Measurements from ENCODE around the gene CCDC97.
A peak's percentile ranks its signal among the peaks of the same experiment; 100 is the strongest.

Gene CCDC97

GRCh38 chr19:41263850-41264580, 46.0 kb upstream of the CCDC97 start, which contains the start of gene HNRNPUL1:
TSS of gene HNRNPUL1 (plus strand) at chr19:41264372. CDS start at chr19:41264504, 132 bp downstream.
- Histone ChIP-seq H3K27ac (ENCODE audit: low read length) (peak within 1 kb of the TSS; percentile 98), H3K9me3 (replicated peaks; ENCODE audit: insufficient read depth, low read length) (no peaks in the 10 kb centered on the region), H3K27me3 (replicated peaks; ENCODE audit: insufficient read depth, low read length) (peaks cover 27% of the 10 kb centered on the region), H3K4me3 (ENCODE audit: low read length) (peak within 1 kb of the TSS; percentile 93), H2AFZ (ENCODE audit: low read length) (peak within 1 kb of the TSS; percentile 51; the same call in 1 of the 2 replicates), H4K20me1 (ENCODE audit: insufficient read depth, low read length) (0 out of 2 replicates have a peak, but pooled peaks cover 2% of the 10 kb centered on the region), H3F3A (ENCODE audit: insufficient read depth, low read length) (peaks cover 15% of the 10 kb centered on the region; the same call in 1 of the 2 replicates), H3K36me3 (replicated peaks; ENCODE audit: insufficient read depth, low read length) (peaks cover 8% of the 10 kb centered on the region; the same call in 1 of the 2 replicates), H3K4me2 (ENCODE audit: low read depth, low read length) (peak within 1 kb of the TSS; percentile 78), H3K79me2 (ENCODE audit: low read length) (peaks cover 48% of the 10 kb centered on the region), H3K4me1 (ENCODE audit: low read length) (peaks cover 10% of the 10 kb centered on the region; the same call in 1 of the 2 replicates), H3K9me2 (replicated peaks; ENCODE audit: insufficient read depth, low read length) (no peaks in the 10 kb centered on the region), H3K9ac (ENCODE audit: low read length) (peak within 1 kb of the TSS; percentile 100)
- TF ChIP-seq CTCF (IDR thresholded peaks at IDR 0.05; ENCODE audit: low read length) (peak; percentile 32), EZH2phosphoT487 (IDR thresholded peaks at IDR 0.05; ENCODE audit: low read length) (no peak)
- peak; percentile 100 for DNase-seq

- peak; percentile 55 for DNase-seq
Observed at GRCh38 chr19:41264581-41265394, 45.2 kb upstream of the CCDC97 start.

More at GRCh38 chr19:41264581-41265394, 45.2 kb upstream of the CCDC97 start:
- H3K27ac ChIP-seq (ENCODE audit: low read length): peak overlapping the region; percentile 97
- no peaks in the 10 kb centered on the region for H3K9me3 ChIP-seq (replicated peaks; ENCODE audit: insufficient read depth, low read length)
- H4K20me1 ChIP-seq (ENCODE audit: insufficient read depth, low read length): 0 out of 2 replicates have a peak, but pooled peaks cover 2% of the 10 kb centered on the region
- H3K4me3 ChIP-seq (ENCODE audit: low read length): peak overlapping the region; percentile 93
- H3K9ac ChIP-seq (ENCODE audit: low read length): peak overlapping the region; percentile 100
- H3K4me1 ChIP-seq (ENCODE audit: low read length): peaks cover 10% of the 10 kb centered on the region; the same call in 1 of the 2 replicates
- no peaks in the 10 kb centered on the region for H3K9me2 ChIP-seq (replicated peaks; ENCODE audit: insufficient read depth, low read length)
- peaks cover 8% of the 10 kb centered on the region; the same call in 1 of the 2 replicates for H3K36me3 ChIP-seq (replicated peaks; ENCODE audit: insufficient read depth, low read length)
- peak overlapping the region; percentile 78 for H3K4me2 ChIP-seq (ENCODE audit: low read depth, low read length)
- TF ChIP-seq EZH2 (optimal IDR thresholded peaks at IDR 0.05; ENCODE audit: low read depth, low read length) (no peak), CTCF (IDR thresholded peaks at IDR 0.05; ENCODE audit: low read length) (no peak), EZH2phosphoT487 (IDR thresholded peaks at IDR 0.05; ENCODE audit: low read length) (no peak)
- peak overlapping the region; percentile 51; the same call in 1 of the 2 replicates for H2AFZ ChIP-seq (ENCODE audit: low read length)
- peaks cover 15% of the 10 kb centered on the region; the same call in 1 of the 2 replicates for H3F3A ChIP-seq (ENCODE audit: insufficient read depth, low read length)
- peaks cover 19% of the 10 kb centered on the region for H3K27me3 ChIP-seq (replicated peaks; ENCODE audit: insufficient read depth, low read length)
- peaks cover 56% of the 10 kb centered on the region for H3K79me2 ChIP-seq (ENCODE audit: low read length)
